ENCODE results near the gene LEFTY1.

DNA sequence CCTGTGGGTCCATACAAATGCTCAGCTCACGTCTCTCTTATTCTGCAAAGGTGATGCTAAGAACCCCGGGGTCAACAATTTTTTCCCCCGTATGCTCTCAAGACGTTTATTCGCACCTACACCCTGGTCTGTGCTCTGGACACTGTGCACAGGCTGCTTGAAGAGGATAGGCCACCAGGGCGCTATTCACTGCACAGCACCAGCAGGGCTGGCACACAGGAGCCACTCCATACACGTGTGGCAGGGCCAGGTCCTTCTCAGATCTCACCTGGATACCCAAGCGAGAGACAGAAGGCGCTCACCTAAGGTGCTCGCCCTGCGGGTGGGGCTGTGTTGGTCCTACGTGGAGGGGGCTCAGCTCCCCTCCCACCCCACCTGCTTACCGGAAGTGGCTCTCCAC is 23.4 kb downstream of the LEFTY1 start:
- TF ChIP-seq GABPA (IDR thresholded peaks at IDR 0.05; ENCODE audit: low read depth): no peak
- TF ChIP-seq, protein P1, sequence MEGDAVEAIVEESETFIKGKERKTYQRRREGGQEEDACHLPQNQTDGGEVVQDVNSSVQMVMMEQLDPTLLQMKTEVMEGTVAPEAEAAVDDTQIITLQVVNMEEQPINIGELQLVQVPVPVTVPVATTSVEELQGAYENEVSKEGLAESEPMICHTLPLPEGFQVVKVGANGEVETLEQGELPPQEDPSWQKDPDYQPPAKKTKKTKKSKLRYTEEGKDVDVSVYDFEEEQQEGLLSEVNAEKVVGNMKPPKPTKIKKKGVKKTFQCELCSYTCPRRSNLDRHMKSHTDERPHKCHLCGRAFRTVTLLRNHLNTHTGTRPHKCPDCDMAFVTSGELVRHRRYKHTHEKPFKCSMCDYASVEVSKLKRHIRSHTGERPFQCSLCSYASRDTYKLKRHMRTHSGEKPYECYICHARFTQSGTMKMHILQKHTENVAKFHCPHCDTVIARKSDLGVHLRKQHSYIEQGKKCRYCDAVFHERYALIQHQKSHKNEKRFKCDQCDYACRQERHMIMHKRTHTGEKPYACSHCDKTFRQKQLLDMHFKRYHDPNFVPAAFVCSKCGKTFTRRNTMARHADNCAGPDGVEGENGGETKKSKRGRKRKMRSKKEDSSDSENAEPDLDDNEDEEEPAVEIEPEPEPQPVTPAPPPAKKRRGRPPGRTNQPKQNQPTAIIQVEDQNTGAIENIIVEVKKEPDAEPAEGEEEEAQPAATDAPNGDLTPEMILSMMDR (IDR thresholded peaks at IDR 0.05; ENCODE audit: insufficient read depth, low read length): no peak
